Testis (tissue), 2 donors: ENCODE results near the gene DGCR8.

Source experiments
- POLR2A ChIP-seq: fragments of 450-650 bp; IDR thresholded peaks from one replicate; pipeline ENCODE4 v1.6.1; 2017; ENCODE audit warnings: antibody characterized with exemption, mild to moderate bottlenecking, moderate library complexity
- TF ChIP-seq, protein P1 (sequence below), 3 experiments: fragments of 450-650 bp in 2 of 3; fragments of 200-600 bp in 1 of 3; sonication (generic) in 1 of 3; IDR thresholded peaks; one replicate each; pipeline ENCODE4 v1.5.1; 2016 to 2019; ENCODE audit warnings: antibody characterized with exemption in 3 of 3, mild to moderate bottlenecking in 2 of 3, moderate library complexity in 1 of 3

DNA sequence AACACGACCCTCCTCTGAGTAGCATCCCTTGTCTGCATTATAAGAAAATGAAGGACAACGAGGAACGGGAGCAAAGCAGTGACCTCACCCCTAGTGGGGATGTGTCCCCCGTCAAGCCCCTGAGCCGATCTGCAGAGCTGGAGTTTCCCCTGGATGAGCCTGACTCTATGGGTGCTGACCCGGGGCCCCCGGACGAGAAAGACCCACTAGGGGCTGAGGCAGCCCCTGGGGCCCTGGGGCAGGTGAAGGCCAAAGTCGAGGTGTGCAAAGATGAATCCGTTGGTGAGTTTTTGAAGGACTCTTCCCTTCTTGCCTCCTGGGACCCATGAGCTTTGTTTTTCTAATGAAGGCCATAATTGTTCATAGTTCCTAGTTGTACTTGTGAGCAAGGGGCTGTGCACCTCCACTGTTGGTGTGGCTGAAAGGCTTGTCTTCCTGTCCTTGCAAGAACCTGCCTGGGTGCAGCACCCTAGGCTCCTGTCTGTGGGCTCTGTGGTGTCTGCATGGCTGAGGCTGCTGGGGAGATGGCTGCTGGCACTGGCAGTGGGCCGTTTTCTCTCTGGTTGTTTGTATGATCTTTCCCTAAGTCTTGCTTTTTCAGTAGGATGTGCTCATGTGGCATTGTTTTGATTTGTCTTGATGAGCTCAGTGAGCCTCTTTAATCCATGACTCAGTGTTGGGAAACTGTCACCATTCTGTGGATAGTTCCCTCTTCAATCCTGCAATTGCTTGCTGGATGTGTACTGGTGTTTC, 10.1 kb downstream of the DGCR8 start:
- TF ChIP-seq, protein P1, sequence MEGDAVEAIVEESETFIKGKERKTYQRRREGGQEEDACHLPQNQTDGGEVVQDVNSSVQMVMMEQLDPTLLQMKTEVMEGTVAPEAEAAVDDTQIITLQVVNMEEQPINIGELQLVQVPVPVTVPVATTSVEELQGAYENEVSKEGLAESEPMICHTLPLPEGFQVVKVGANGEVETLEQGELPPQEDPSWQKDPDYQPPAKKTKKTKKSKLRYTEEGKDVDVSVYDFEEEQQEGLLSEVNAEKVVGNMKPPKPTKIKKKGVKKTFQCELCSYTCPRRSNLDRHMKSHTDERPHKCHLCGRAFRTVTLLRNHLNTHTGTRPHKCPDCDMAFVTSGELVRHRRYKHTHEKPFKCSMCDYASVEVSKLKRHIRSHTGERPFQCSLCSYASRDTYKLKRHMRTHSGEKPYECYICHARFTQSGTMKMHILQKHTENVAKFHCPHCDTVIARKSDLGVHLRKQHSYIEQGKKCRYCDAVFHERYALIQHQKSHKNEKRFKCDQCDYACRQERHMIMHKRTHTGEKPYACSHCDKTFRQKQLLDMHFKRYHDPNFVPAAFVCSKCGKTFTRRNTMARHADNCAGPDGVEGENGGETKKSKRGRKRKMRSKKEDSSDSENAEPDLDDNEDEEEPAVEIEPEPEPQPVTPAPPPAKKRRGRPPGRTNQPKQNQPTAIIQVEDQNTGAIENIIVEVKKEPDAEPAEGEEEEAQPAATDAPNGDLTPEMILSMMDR (IDR thresholded peaks at IDR 0.05): no peak
- TF ChIP-seq POLR2A: no peak
